Measurements from ENCODE around the gene PRR12. TPM values are rescaled to one million over a fixed set of nuclear protein-coding genes. Genes with fewer than 3 reads are reported as not detected.
"Not testable (repeated sequence)": the region's sequence is repeated elsewhere in the genome, so short reads cannot be mapped to it uniquely, and the experiment has no call there.

The PRR12 gene
- polyA plus RNA-seq, 3 donors = 5.1 to 11.5 (median 7.3) TPM

- 94 to 100% (median 97%) methylated on average over 2 of the region's 2 CpGs for WGBS, 3 donors
- no peak overlapping the region for H3K27ac ChIP-seq (ENCODE audit: low read depth, low read length)
Observed at GRCh38 chr19:49602806-49603205, 11.8 kb downstream of the PRR12 start.

- H3K27ac ChIP-seq (ENCODE audit: low read depth, low read length) = no peak overlapping the region
- WGBS, 3 donors = 64 to 87% (median 83%) methylated on average over 7 of the region's 7 CpGs
Observed at GRCh38 chr19:49605605-49606004, 14.6 kb downstream of the PRR12 start.

DNA sequence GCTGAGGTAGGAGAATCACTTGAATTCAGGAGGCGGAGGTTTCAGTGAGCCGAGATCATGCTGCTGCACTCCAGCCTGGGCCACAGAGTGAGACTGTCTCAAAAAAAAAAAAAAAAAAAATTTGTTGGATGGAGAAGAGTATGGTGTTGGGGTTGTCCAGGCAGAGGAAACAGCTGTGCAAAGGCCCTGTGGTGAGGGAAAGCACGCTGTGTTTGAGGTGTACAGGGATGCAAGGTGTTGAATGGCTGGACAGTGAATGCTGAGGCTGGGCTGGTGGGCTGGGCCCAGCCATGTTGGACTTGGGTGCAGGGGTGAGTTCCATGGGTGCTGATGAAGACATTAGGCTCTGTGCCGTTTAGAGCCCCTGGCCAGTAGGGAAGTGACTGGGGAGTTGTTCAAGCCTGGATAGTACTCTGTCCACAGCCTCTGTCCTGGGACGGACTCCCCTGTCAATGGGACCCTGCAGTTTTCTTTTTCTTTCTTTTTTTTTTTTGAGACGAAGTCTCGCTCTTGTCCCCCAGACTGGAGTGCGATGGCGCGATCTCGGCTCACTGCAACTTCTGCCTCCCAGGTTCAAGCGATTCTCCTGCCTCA lies 18.6 kb downstream of the PRR12 start:
- no peak overlapping the region for H3K27ac ChIP-seq (ENCODE audit: low read depth, low read length)
- 95% methylated on average over 7 to 12 of the region's 12 CpGs for WGBS, 3 donors

GRCh38 chr19:49613374-49613773 lies 22.4 kb downstream of the PRR12 start:
- no peak overlapping the region for H3K27ac ChIP-seq (ENCODE audit: low read depth, low read length)
- WGBS, 3 donors = 36 to 79% (median 75%) methylated on average over 4 of the region's 4 CpGs

DNA sequence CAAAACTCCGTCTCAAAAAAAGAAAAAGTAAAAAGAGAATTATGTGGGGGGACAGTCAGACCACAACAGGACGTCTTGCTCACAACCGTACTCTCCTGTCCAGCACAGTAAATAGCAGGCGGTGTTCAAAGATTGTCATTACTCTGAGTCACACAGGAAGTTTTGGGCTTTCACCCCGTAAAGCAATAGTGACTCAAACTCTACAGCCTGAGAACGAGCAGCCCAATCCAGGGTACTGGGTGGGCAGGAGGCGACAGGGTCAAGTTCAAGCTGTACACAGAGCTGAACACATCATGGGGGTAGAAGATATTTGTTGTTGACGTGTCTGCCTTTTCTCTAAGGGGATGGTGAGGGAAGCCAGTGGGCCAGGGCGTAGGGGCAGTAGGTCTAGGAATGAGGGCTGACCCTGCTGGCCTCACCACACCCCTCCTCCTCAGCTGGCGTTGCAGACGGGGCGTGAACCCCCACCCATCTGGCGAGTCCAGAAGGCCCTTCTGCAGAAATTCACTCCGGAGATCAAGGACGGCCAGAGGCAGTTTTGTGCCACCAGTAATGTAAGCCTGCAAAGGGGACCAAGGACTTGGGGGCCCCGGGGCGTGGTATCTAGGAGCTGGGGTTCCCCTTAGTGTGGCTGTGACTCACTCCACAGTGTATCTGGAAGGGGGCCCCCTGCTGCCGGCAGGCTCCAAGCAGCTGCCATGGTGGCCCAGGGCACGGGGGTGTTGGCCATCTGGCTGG lies 23.3 kb downstream of the PRR12 start:
- WGBS, 3 donors = 72 to 87% (median 72%) methylated on average over 19 of the region's 19 CpGs
- no peak overlapping the region for H3K27ac ChIP-seq (ENCODE audit: low read depth, low read length)

DNA sequence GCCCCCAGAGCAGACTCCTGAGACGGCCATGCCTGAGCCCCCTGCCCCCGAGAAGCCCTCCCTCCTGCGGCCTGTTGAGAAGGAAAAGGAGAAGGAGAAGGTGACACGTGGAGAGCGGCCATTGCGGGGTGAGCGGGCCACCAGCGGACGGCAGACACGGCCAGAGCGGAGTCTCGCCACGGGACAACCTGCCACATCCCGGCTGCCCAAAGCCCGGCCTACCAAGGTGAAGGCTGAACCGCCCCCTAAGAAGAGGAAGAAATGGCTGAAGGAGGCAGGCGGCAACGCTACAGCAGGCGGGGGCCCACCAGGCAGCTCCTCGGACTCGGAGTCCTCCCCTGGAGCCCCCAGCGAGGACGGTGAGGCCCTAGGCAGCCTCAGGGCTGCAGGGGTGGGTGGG lies 24.9 kb downstream of the PRR12 start:
- H3K27ac ChIP-seq (ENCODE audit: low read depth, low read length) = no peak overlapping the region

DNA sequence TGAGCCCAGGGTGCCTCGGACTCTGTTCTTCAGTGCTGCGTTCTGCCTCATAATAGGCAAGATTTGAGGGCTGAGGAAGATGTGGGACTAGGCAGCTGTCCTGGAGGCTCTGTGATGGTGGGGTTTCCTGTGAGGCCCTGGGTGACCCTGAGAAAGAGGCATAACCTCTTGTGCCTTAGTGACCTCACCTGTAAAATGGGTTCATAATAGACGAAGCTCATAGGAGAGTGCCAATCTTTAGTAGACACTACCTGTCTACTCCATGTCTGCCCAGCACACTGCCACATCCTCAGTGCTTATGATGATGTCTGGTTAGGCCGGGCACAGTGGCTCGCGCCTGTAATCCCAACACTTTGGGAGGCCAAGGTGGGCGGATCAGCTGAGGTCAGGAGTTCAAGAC lies 25.6 kb downstream of the PRR12 start:
- 98 to 99% (median 98%) methylated on average over 7 of the region's 7 CpGs for WGBS, 3 donors
- H3K27ac ChIP-seq (ENCODE audit: low read depth, low read length) = no peak overlapping the region

More for the DNA sequence above, 24.9 kb downstream of the PRR12 start:
- WGBS, 3 donors = 96 to 98% (median 96%) methylated on average over 22 to 23 of the region's 23 CpGs

DNA sequence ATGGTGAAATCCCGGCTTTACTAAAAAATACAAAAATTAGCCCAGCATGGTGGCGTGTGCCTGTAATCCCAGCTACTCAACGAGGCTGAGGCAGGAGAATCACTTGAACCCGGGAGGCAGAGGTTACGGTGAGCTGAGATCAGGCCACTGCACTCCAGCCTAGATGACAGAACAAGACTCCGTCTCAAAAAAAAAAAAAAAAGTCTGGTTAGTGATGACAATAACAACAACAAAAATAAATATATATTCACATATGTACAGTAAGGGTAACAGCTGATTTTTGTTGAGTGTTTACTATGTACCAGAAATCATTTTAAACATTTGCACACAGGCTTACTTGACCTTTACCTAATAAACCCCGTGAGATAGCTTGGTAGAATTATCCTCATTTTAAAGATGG lies 26.0 kb downstream of the PRR12 start:
- WGBS, 3 donors = 91 to 93% (median 92%) methylated on average over 7 of the region's 7 CpGs
- no peak overlapping the region for H3K27ac ChIP-seq (ENCODE audit: low read depth, low read length)

DNA sequence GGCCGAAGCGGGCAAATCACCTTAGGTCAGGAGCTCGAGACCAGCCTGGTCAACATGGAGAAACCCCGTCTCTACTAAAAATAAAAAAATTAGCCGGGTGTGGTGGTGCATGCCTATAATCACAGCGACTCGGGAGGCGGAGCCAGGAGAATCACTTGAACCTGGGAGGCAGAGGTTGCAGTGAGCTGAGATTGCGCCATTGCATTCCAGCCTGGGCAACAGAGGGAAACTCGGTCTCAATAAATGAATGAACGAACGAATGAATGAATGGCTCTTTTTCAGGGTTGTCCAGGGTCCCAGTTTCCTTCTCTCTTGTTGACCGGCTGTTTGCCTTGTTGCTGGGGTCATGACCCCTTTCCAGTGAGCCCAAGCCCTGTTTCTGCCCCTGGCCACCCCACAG lies 26.9 kb downstream of the PRR12 start:
- not testable (repeated sequence) for H3K27ac ChIP-seq (ENCODE audit: low read depth, low read length)
- WGBS, 3 donors = 90 to 93% (median 92%) methylated on average over 13 of the region's 13 CpGs

DNA sequence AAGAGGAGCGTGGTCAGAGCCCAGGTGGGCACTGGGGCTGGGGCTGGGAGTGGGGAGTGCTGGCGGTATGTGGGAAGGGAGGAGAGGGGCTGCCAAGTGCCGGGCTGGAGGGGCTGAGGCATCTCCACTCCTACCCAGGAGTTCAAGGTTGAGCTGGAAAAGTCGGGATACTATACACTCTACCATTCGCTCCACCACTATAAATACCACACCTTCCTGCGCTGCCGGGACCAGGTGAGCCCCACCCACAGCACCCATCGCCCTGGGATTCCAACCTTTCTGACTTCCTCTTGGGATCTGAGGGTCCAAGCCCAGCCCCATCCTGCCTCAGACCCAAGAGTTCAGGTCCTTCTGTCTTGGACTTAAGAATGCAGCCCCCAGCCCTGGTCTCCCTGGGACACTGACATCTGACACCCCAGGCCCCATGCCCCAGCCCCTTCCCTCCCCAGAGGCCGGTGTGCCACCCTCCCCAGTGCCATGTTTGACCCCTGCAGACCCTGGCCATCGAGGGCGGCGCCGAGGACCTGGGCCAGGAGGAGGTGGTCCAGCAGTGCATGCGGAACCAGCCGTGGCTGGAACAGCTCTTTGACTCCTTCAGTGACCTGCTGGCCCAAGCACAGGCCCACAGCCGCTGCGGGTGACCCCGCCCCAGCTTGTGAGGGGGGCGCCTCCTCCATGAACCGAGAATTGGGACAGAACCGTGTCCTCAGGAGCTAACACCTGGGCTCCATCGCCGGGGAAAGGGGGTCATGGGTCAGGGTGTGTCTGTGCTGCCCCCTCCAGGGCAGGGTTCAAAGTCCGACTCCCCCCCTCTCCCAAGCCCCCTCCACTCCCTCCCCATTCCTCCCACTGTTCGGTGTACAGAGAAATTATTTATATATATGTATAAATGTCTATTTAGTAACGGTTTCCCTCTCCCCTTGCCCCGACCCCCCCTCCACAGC lies 34.3 kb downstream of the PRR12 start:
- 79 to 86% (median 82%) methylated on average over 24 to 27 of the region's 27 CpGs for WGBS, 3 donors
- H3K27ac ChIP-seq (ENCODE audit: low read depth, low read length) = no peak overlapping the region

DNA sequence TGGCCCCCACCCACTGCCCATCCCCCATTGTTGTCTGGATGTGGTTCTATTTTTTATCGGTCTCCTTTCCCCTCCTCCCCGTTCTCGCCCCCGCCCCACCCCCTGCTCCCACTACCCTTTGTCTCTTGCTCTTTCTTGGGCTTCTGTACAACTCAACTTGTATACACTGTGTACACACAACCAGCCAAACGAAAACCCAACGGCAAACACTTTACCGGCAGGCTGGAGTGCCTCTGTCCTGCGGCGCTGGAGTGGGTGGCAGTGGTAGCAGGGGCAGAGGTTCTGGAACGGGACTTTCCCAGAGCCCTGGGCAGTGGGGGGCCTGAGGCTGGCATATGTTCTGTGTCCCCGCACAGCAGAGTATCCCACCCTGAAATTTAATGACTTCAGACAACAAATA lies 35.2 kb downstream of the PRR12 start:
- H3K27ac ChIP-seq (ENCODE audit: low read depth, low read length) = no peak overlapping the region
- WGBS, 3 donors = 69 to 90% (median 88%) methylated on average over 11 of the region's 11 CpGs

DNA sequence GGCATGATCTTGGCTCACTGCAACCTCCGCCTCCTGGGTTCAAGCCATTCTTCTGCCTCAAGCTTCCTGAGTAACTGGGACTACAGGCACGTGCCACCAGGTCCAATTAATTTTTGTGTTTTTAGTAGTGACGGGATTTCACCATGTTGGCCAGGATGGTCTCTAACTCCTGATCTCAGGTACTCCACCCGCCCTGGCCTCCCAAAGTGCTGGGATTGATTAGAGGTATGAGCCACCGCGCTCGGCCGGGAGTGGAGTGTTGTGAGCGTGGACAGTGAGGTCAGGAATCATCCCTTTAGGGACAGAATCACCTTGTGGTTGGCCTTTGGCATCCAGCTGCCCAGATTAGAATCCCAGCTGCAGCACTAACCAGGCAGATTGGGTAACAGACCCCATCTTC lies 38.7 kb downstream of the PRR12 start:
- WGBS, 3 donors = 88 to 91% (median 88%) methylated on average over 9 of the region's 9 CpGs
- H3K27ac ChIP-seq (ENCODE audit: low read depth, low read length) = no peak overlapping the region

- no peak overlapping the region for H3K27ac ChIP-seq (ENCODE audit: low read depth, low read length)
- 18 to 42% (median 30%) methylated on average over 9 of the region's 9 CpGs for WGBS, 3 donors
Observed at GRCh38 chr19:49631014-49631588, 40.1 kb downstream of the PRR12 start.

GRCh38 chr19:49631610-49632192 lies 40.7 kb downstream of the PRR12 start:
- 85 to 91% (median 90%) methylated on average over 19 of the region's 19 CpGs for WGBS, 3 donors
- no peak overlapping the region for H3K27ac ChIP-seq (ENCODE audit: low read depth, low read length)

GRCh38 chr19:49632576-49632975 lies 41.6 kb downstream of the PRR12 start:
- WGBS, 3 donors = 96 to 97% (median 97%) methylated on average over 5 of the region's 5 CpGs
- H3K27ac ChIP-seq (ENCODE audit: low read depth, low read length) = no peak overlapping the region

GRCh38 chr19:49633273-49633672 lies 42.3 kb downstream of the PRR12 start:
- H3K27ac ChIP-seq (ENCODE audit: low read depth, low read length) = not testable (repeated sequence)
- 66 to 78% (median 78%) methylated on average over 9 of the region's 9 CpGs for WGBS, 3 donors

DNA sequence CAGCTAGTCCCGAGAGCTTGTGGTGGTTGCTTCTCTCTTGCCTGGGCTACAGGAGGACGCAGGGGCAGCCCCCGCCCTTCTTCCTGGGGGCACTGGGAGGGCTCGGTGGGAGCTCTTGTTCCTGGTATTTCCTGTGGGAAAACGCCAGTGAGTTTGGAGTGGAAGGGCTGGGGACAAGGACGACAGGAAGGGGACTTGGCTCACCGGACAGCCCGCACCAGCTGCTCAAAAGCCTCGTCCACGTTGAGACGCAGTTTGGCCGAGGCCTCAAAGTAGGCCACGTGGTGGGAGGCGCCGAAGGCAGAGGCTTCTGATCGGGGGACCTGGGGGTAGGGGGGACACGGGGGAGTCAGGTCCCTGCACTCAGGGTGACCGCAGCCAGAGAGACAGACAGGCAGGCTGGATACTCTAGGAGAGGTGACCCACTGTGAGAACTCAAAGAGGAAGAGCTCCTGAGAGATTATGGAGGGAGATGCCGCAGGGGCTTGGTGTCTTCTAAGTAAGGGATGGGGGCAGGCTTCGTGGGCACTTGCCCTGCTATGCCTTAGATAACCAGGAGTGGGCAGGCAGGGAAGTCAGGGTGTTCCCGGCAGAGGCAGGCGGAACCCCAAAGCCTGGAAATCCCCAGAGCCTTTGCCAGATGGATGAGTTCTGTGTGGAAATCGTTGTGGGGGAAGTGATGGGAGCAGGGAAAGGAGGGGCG lies 44.7 kb downstream of the PRR12 start:
- 48 to 63% (median 55%) methylated on average over 24 of the region's 24 CpGs for WGBS, 3 donors

More for the DNA sequence above, 44.7 kb downstream of the PRR12 start:
- no peak overlapping the region for H3K27ac ChIP-seq (ENCODE audit: low read depth, low read length)

Measured in adipose tissue (tissue), 3 donors.